ENCODE results near the gene LAMA3.
"Not testable (repeated sequence)": the region's sequence is repeated elsewhere in the genome, so short reads cannot be mapped to it uniquely, and the experiment has no call there.

Gene LAMA3

DNA sequence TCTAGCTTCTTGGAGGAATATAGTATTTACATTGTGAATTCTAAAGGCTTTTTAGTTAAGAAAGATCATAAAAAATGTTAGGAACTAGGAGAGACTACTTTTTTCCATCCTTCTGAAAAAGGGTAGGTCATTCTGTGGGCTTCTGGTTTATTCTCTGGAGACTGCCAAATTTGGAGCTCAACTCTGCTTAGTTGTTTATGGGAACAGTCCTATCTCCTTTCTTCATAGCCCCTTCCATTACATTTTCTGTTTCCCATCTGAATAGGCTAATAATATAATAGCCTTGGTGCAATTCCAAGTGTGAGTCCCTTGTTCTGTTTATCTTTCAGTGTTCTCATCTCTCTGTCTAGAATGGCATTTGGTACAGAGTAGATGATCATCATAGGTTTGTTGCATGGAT, 15.6 kb downstream of the LAMA3 start:
- no peak for DNase-seq

DNA sequence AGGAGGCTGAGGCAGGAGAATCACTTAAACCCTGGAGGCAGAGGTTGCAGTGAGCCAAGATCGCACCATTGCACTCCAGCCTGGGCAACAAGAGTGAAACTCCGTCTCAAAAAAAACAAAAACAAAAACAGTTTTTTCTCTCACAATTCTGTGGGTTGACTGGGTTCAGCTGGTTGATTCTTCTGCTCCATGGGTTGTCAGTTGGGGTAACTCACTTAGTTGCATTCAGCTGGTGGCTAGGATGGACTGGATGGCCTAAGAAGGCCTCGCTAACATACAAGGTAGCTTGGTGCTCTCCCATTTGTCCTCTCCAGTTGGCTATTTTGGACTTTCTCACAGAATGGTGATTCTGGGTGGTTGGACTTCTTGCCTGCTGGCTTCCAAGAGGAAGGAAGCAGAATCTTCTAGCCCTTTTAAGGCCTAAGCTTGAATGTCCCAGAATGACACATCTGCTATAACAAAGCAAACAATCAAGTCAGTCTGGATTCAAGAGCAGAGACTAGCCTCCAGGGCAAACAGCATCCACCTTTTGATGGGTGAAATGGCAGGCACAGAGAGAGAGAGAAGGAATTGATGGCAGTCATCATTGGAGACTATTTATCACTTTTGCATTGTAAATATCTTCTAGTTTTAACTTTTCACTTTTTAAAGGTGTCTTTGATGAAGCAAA, 17.9 kb downstream of the LAMA3 start:
- no peak for DNase-seq

- DNase-seq, result no peak
These were observed 20.8 kb downstream of the LAMA3 start for GRCh38 chr18:23710068-23710527.

DNA sequence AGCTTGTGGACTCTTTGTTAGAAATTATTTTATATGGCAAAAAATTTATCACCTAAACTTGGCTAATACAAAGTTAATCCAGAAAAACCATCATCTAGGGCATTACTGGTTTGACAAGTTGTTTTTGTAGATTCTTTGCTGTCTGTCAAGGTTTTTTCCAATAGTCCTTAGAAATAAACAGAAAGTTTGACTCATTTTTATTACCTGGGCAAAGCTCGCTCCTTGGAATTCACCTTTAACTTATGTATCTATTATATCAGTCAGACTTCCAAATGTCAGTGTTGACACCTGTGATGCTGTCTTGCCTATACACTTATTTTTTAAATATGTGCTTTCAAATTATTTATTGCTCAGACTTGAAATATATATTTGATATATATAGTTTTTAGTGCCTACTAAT, 21.7 kb downstream of the LAMA3 start:
- DNase-seq, result no peak

DNA sequence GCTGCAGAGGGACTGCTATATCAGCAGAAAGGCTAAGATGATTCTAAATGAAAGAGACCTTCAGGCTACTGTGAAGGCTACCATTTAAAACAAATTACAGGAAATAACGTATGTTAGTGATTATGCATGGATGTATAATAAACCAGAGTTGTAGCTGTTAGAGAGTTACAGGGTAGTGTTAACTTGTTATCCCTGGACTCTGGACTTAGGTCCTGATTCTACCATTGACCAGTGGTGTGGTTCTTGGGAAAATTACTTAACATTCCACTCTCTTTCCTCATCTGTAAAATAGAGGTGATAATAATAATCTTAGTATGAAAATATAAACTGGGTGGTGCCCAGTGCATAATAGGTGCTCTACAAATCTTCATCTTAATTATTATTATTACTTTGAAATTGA, 22.2 kb downstream of the LAMA3 start:
- no peak for DNase-seq

GRCh38 chr18:23712445-23712844, 23.2 kb downstream of the LAMA3 start:
- no peak for DNase-seq

DNA sequence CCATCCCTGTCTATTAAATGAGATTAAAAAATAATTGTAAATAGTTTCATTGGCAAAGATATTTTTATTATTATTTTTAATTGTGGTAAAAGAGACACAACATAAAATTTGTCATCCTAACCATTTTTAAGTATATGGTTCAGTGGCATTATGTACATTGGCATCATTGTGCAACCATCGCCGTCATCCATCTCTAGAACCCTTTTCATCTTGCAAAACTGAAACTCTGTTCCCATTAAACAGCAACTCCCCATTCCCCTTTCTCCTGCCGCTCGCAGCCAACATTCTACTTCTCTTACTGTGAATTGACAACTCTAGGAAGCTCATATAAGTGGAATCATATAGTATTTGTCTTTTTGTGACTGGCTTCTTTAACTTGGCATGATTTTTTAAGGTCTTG, 25.3 kb downstream of the LAMA3 start:
- DNase-seq, result no peak

DNA sequence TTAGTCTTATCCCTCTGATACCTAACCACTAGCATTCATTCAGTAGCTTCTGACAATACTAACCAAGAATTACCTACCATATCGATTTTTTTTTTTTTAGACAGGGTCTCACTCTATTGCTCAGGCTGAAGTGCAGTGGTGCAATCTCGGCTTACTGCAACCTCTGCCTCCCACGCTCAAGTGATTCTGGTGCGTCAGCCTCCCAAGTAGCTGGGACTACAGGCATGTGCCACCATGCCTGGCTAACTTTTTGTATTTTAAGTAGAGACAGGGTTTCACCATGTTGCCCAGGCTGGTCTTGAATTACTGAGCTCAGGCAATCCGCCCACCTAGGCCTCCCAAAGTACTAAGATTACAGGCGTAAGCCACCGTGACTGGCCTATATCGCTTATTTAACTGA, 26.8 kb downstream of the LAMA3 start:
- DNase-seq, result not testable (repeated sequence)

- DNase-seq, result no peak
These were observed 27.3 kb downstream of the LAMA3 start for GRCh38 chr18:23716516-23716915.

- DNase-seq, result no peak
These were observed 27.7 kb downstream of the LAMA3 start for GRCh38 chr18:23716966-23717365.

GRCh38 chr18:23718243-23718720, 29.0 kb downstream of the LAMA3 start:
- no peak for DNase-seq

DNA sequence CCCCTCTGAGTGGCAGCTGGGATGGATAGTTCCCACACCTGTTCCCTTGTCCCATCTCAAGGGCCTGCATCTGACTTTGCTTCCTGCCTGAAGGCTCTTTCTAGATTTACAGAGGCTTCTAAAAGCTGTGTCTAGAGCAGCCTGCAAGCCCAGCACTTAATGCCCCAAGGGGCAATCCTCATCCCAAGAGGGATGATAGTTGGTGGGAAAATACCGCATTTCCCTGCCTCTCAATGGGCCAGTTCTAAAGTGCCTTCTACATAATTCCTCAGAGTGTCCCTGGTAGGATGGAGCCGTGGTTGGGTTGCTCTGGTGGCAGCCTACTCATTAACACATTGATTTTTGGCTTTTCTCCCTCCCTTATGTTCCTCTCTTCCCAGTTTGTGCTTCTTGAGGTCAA, 29.5 kb downstream of the LAMA3 start:
- DNase-seq, result no peak

DNA sequence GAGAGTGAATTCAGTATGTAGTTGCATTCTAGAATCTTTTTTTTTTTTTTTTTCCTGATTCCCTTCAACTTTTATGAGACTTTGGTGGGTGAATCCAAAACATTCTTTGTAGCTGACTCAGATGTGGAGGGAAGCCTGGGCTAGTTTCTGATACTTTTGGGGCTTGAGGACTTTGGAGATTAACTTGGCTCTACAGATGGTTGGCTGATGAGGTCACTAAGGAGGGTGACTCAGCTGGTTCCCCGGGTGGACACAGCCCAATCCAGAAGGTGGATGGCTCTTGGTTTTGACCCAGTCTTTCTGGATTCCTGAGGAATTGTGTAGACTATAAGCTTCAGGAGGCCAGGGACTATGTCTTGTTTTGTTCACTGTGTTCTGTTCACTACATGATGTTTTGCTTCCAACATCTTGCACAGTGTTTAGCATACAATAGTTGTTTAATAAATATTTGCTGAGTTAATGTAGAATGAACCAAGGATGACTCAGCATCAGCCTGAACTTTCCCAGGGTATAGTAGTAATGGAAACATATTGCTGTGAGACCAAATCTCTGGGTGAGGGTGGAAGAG, 30.5 kb downstream of the LAMA3 start:
- no peak for DNase-seq

DNA sequence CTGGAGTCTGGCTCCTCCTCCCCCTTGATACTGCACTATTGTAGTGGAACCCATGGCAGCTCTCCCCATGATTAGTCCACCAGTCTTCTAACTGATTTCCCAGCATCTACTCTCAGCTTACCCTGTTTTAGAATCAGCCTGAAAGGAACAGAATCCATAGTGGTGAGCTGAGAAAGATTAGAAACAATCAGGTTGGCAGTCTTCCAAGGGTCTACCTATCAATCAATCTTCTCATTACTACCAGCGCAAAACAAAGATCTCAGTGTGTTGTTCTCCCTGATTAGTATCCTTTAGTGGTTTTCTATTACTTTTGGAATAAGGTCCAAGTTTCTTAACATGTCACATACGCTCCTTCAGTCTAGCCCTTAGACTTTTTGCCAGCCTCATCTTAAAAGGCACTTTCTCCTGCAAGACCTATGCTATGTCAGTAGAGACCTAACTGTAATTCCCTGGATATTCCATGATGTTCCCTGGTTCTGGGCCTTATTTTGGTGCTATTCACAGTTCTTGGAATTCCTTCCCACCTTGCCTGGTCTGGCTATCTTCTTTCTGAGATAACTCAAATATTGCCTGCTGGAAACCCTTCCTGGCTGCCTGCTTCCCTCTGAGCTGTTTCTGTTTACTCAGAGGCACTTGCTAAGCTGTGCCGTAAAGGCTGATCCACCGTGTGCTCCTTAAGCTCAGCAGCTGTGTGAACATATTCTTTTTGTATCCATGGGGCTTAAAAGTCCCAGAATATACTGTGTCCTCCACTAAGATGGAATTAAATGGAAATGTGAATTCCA, 32.6 kb downstream of the LAMA3 start:
- DNase-seq, result no peak

GRCh38 chr18:23722646-23723045, 33.4 kb downstream of the LAMA3 start:
- DNase-seq, result no peak

DNA sequence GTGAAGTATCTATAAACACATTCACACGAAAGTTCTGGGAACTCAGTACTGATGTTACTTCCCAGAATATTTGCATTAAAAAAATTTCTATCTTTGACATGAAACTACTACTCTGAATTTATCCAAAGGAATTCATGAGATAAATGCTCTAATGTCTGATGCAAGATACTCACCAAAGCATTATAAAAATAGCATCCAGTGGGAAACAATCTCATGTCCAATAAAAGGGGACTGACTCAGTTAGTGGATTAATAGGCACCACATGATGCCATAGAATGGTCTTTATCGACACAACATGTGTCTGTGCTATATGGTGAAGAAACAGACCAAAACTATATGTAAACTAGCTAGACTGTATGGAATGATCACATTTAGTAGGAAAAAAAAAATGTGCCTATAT, 33.9 kb downstream of the LAMA3 start:
- DNase-seq, result no peak

- DNase-seq, result no peak
These were observed 35.4 kb downstream of the LAMA3 start for GRCh38 chr18:23724681-23725080.

DNA sequence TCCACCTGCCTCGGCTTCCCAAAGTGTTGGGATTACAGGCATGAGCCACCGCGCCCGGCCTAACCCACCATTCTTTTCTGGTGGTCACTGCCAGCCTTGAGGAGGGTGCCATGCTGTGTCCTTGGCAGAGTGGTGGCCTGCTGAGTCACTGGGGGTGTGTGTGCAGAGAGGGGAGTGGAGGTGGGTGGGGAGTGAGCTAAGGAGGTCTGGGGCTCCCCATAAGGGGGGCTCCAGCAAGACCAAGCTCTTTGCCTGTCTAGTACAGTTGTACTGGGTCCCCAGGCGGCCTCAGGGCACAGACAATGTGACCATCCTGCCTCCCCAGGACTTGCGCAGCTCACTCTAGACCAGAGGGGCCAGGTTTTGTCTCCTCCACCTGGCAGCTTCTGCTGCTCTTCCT, 36.1 kb downstream of the LAMA3 start:
- no peak for DNase-seq

GRCh38 chr18:23725827-23726661, 36.8 kb downstream of the LAMA3 start:
- DNase-seq, result no peak

GRCh38 chr18:23727707-23728493, 38.6 kb downstream of the LAMA3 start:
- no peak for DNase-seq

DNA sequence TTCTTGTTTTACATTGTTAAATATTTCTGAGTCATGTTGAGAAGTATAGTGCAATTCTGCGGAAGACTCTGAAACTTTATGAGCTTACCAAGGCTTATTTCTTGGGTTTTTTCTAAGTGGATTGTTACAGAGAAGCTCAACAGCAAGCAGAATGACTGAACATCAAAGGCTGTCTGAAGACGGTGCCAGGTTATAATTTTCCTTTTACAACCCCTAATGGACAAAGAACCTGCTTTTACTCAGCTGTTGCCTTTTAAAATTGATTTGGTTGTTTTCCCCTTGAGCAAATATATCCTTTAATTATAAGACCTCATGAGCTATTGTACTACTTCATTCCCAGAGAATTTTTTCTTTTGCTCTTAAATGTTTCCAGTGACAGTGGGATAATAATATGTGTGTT, 41.6 kb downstream of the LAMA3 start:
- DNase-seq, result no peak

- no peak for DNase-seq
These were observed 42.6 kb downstream of the LAMA3 start for GRCh38 chr18:23731861-23732260.
